ENCODE data around the gene MRPL50.

MRPL50 gene

GRCh38 chr9:101350285-101350684 is 48.1 kb downstream of the MRPL50 start:
- no peak for DNase-seq (ENCODE audit: low read depth)
- no peak for TF ChIP-seq CTCF (IDR thresholded peaks at IDR 0.05; ENCODE audit: low read depth, low read length, missing control alignments)
- no peak overlapping the region for H3K4me3 ChIP-seq (ENCODE audit: low read depth, low read length)

GRCh38 chr9:101342595-101342994 is 55.8 kb downstream of the MRPL50 start:
- TF ChIP-seq CTCF (IDR thresholded peaks at IDR 0.05; ENCODE audit: low read depth, low read length, missing control alignments) = no peak
- no peak for DNase-seq (ENCODE audit: low read depth)

GRCh38 chr9:101341958-101342357 is 56.5 kb downstream of the MRPL50 start:
- DNase-seq (ENCODE audit: low read depth) = no peak
- no peak for TF ChIP-seq CTCF (IDR thresholded peaks at IDR 0.05; ENCODE audit: low read depth, low read length, missing control alignments)

More at GRCh38 chr9:101342595-101342994, 55.8 kb downstream of the MRPL50 start:
- no peak overlapping the region for H3K4me3 ChIP-seq (ENCODE audit: low read depth, low read length)

More at GRCh38 chr9:101341958-101342357, 56.5 kb downstream of the MRPL50 start:
- no peak overlapping the region for H3K4me3 ChIP-seq (ENCODE audit: low read depth, low read length)
